PFSK-1 (cell line): Measurements from ENCODE around the gene DUSP28.

Experiments
- FOXP2 ChIP-seq: optimal IDR thresholded peaks from 2 replicates; pipeline ENCODE3; 2011; ENCODE audit warnings: borderline replicate concordance, control low read depth, inconsistent platforms; ENCODE audit not compliant: insufficient read depth; ENCODE audit errors: extremely low read length, extremely low read depth
- POLR2AphosphoS5 ChIP-seq: IDR thresholded peaks from 2 replicates; pipeline ENCODE4 v1.6.1; 2012; ENCODE audit warnings: low read depth, mild to moderate bottlenecking, control low read depth, low read length, moderate library complexity
- SIN3A ChIP-seq: IDR thresholded peaks from 2 replicates; pipeline ENCODE4 v1.6.1; 2012; ENCODE audit warnings: mild to moderate bottlenecking, low read length, moderate library complexity, borderline replicate concordance; ENCODE audit not compliant: insufficient read depth
- TAF1 ChIP-seq: IDR thresholded peaks from 2 replicates; pipeline ENCODE4 v1.6.1; 2012; ENCODE audit warnings: low read length, control low read depth, borderline replicate concordance; ENCODE audit not compliant: insufficient read depth
- TF ChIP-seq, protein P1 (sequence below), 2 experiments: IDR thresholded peaks; 2 replicates each; pipeline versions ENCODE4 v1.6.1 to v1.8.0; 2011 to 2012; ENCODE audit warnings: low read depth in 2 of 2, low read length in 2 of 2, control low read depth in 1 of 2, inconsistent platforms in 1 of 2, mild to moderate bottlenecking in 1 of 2, moderate library complexity in 1 of 2; ENCODE audit not compliant: insufficient read depth in 1 of 2

The DUSP28 gene

DNA sequence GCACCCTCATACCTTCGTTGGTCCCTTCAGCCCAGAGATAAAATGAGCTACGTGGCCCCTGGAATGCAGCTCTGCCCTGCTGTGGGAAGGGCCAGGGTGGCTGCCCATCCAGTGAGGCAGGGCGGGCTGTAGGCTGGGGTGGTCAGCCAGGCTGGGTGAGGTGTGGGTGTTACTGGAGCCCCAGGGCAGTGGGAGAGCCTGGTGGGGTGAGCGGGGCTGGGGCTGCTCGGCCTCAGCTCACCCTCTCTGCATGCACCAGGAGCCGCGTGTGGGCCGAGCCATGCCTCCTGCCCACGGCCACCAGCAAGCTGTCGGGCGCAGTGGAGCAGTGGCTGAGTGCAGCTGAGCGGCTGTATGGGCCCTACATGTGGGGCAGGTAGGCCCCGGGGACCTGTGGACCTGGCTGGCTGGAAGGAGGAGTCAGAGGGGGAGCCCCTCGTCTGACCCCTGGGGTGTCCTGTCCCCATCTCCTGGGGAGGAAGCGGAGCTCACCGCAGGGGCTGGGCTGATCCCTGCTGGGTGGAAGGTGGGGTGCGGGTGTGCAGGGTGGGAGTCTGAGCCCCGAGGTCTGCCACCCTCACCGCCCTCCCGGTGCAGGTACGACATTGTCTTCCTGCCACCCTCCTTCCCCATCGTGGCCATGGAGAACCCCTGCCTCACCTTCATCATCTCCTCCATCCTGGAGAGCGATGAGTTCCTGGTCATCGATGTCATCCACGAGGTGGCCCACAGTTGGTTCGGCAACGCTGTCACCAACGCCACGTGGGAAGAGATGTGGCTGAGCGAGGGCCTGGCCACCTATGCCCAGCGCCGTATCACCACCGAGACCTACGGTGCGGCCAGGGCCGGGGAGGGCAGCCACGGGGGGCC, 13.6 kb downstream of the DUSP28 start:
- TF ChIP-seq TAF1 = no peak
- TF ChIP-seq POLR2AphosphoS5 = no peak
- no peak for TF ChIP-seq FOXP2

- TF ChIP-seq FOXP2 = no peak
- no peak for TF ChIP-seq POLR2AphosphoS5
- no peak for TF ChIP-seq TAF1
- TF ChIP-seq, protein P1, sequence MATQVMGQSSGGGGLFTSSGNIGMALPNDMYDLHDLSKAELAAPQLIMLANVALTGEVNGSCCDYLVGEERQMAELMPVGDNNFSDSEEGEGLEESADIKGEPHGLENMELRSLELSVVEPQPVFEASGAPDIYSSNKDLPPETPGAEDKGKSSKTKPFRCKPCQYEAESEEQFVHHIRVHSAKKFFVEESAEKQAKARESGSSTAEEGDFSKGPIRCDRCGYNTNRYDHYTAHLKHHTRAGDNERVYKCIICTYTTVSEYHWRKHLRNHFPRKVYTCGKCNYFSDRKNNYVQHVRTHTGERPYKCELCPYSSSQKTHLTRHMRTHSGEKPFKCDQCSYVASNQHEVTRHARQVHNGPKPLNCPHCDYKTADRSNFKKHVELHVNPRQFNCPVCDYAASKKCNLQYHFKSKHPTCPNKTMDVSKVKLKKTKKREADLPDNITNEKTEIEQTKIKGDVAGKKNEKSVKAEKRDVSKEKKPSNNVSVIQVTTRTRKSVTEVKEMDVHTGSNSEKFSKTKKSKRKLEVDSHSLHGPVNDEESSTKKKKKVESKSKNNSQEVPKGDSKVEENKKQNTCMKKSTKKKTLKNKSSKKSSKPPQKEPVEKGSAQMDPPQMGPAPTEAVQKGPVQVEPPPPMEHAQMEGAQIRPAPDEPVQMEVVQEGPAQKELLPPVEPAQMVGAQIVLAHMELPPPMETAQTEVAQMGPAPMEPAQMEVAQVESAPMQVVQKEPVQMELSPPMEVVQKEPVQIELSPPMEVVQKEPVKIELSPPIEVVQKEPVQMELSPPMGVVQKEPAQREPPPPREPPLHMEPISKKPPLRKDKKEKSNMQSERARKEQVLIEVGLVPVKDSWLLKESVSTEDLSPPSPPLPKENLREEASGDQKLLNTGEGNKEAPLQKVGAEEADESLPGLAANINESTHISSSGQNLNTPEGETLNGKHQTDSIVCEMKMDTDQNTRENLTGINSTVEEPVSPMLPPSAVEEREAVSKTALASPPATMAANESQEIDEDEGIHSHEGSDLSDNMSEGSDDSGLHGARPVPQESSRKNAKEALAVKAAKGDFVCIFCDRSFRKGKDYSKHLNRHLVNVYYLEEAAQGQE (IDR thresholded peaks at IDR 0.05; ENCODE audit: insufficient read depth in 1 of 2, low read depth in 2 of 2, low read length in 2 of 2) = no peak
- no peak for TF ChIP-seq SIN3A
These were observed 14.4 kb downstream of the DUSP28 start for GRCh38 chr2:240574386-240575100.

GRCh38 chr2:240575101-240575965, 15.2 kb downstream of the DUSP28 start:
- TF ChIP-seq TAF1 = no peak
- TF ChIP-seq, protein P1 (IDR thresholded peaks at IDR 0.05; ENCODE audit: insufficient read depth in 1 of 2, low read depth in 2 of 2, low read length in 2 of 2) = no peak
- no peak for TF ChIP-seq POLR2AphosphoS5
- TF ChIP-seq SIN3A = no peak
- no peak for TF ChIP-seq FOXP2

DNA sequence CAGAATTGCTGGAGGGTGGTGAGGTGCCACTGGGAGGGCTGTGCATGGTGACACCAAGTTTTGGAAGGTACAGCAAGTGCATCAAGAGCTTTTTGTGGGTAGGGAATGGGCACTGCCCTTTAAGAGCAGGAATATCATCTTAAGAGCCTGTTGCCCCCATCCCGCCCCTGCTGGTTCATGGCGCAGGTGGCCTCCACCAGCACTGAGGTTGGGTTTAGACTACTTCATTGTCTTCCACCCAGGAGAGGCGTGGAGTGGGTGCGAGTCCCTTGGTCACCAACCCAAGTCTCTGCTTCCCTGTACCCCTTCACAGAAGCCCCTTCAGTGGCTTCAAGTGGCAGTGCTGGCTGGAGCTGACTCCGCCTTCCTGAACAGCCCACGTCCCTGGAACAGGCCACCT, 15.9 kb downstream of the DUSP28 start:
- TF ChIP-seq FOXP2 (no peak), POLR2AphosphoS5 (no peak), SIN3A (no peak), TAF1 (no peak)
- TF ChIP-seq, protein P1 (IDR thresholded peaks at IDR 0.05; ENCODE audit: insufficient read depth in 1 of 2, low read depth in 2 of 2, low read length in 2 of 2) = no peak
